ENCODE results near the gene TWIST2.
A peak's percentile ranks its signal among the peaks of the same experiment; 100 is the strongest.

The TWIST2 gene

GRCh38 chr2:238856713-238857567 is 9.1 kb downstream of the TWIST2 start:
- peak; percentile 76 for DNase-seq (ENCODE audit: low read depth)

GRCh38 chr2:238857959-238858358 is 10.1 kb downstream of the TWIST2 start:
- DNase-seq (ENCODE audit: low read depth) = peak; percentile 36

GRCh38 chr2:238859636-238860347 is 11.9 kb downstream of the TWIST2 start:
- no peak for DNase-seq (ENCODE audit: low read depth)

- peak; percentile 89 for DNase-seq (ENCODE audit: low read depth)
These were observed 13.3 kb downstream of the TWIST2 start for GRCh38 chr2:238861013-238861730.

- no peak for DNase-seq (ENCODE audit: low read depth)
These were observed 14.0 kb downstream of the TWIST2 start for GRCh38 chr2:238861766-238862315.

GRCh38 chr2:238862701-238863100 is 14.8 kb downstream of the TWIST2 start:
- peak; percentile 53 for DNase-seq (ENCODE audit: low read depth)

- DNase-seq (ENCODE audit: low read depth) = peak; percentile 63
These were observed 15.3 kb downstream of the TWIST2 start for GRCh38 chr2:238863231-238863630.

GRCh38 chr2:238863749-238864206 is 15.9 kb downstream of the TWIST2 start:
- DNase-seq (ENCODE audit: low read depth) = no peak

- peak; percentile 100 for DNase-seq (ENCODE audit: low read depth)
These were observed 16.5 kb downstream of the TWIST2 start for GRCh38 chr2:238864207-238865014.

- no peak for DNase-seq (ENCODE audit: low read depth)
These were observed 17.3 kb downstream of the TWIST2 start for GRCh38 chr2:238865015-238865719.

- no peak for DNase-seq (ENCODE audit: low read depth)
These were observed 18.0 kb downstream of the TWIST2 start for GRCh38 chr2:238865744-238866355.

- no peak for DNase-seq (ENCODE audit: low read depth)
These were observed 18.9 kb downstream of the TWIST2 start for GRCh38 chr2:238866656-238867277.

- DNase-seq (ENCODE audit: low read depth) = peak; percentile 56
These were observed 20.2 kb downstream of the TWIST2 start for GRCh38 chr2:238868067-238868524.

GRCh38 chr2:238868616-238869292 is 20.9 kb downstream of the TWIST2 start:
- DNase-seq (ENCODE audit: low read depth) = no peak

GRCh38 chr2:238869293-238870124 is 21.6 kb downstream of the TWIST2 start:
- peak; percentile 84 for DNase-seq (ENCODE audit: low read depth)

GRCh38 chr2:238870261-238870660 is 22.4 kb downstream of the TWIST2 start:
- DNase-seq (ENCODE audit: low read depth) = no peak

GRCh38 chr2:238872026-238872425 is 24.1 kb downstream of the TWIST2 start:
- no peak for DNase-seq (ENCODE audit: low read depth)

Measured in ELR (cell line).